Panc1 (cell line): ENCODE data around the gene TRIO.

Experiments
- POLR2AphosphoS5 ChIP-seq: IDR thresholded peaks from 2 replicates; pipeline ENCODE4 v1.6.1; 2012; ENCODE audit warnings: mild to moderate bottlenecking, low read depth, low read length, moderate library complexity
- TCF7L2 ChIP-seq: IDR thresholded peaks from 2 replicates; pipeline ENCODE4 v1.6.1; 2011; ENCODE audit warnings: mild to moderate bottlenecking, low read depth, low read length, inconsistent platforms
- TF ChIP-seq, protein P1 (sequence below): fragments of 450-650 bp; IDR thresholded peaks from 2 replicates; pipeline ENCODE4 v1.5.1; 2017; ENCODE audit warnings: mild to moderate bottlenecking

DNA sequence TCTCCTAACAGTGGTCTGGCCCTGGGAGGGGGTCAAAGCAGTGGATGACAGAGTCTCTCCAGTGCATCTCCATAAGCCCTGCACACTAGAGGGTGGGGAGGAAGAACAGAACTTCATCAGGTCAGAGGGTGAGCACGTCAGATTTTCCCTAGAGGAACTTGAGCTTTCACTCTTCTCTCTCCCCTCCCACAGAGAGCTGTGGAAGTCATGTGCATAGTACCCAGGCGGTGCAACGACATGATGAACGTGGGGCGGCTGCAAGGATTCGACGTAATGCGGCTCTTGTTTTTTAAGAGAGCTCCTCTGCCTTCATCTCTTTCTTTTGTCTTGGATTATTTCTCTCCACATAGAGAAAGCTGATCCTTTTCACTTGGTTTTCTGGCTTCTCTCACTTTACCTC is 338.2 kb downstream of the TRIO start:
- TF ChIP-seq POLR2AphosphoS5 (no peak), TCF7L2 (no peak)
- TF ChIP-seq, protein P1, sequence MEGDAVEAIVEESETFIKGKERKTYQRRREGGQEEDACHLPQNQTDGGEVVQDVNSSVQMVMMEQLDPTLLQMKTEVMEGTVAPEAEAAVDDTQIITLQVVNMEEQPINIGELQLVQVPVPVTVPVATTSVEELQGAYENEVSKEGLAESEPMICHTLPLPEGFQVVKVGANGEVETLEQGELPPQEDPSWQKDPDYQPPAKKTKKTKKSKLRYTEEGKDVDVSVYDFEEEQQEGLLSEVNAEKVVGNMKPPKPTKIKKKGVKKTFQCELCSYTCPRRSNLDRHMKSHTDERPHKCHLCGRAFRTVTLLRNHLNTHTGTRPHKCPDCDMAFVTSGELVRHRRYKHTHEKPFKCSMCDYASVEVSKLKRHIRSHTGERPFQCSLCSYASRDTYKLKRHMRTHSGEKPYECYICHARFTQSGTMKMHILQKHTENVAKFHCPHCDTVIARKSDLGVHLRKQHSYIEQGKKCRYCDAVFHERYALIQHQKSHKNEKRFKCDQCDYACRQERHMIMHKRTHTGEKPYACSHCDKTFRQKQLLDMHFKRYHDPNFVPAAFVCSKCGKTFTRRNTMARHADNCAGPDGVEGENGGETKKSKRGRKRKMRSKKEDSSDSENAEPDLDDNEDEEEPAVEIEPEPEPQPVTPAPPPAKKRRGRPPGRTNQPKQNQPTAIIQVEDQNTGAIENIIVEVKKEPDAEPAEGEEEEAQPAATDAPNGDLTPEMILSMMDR = no peak
